Measurements from ENCODE around the gene CCDC158. TPM values are rescaled to one million over a fixed set of nuclear protein-coding genes. Genes with fewer than 3 reads are reported as not detected.

Gene CCDC158
- total and polyA plus RNA-seq, 2 of the 4 experiments (the other 2 are of a cell fraction), result not detected

DNA sequence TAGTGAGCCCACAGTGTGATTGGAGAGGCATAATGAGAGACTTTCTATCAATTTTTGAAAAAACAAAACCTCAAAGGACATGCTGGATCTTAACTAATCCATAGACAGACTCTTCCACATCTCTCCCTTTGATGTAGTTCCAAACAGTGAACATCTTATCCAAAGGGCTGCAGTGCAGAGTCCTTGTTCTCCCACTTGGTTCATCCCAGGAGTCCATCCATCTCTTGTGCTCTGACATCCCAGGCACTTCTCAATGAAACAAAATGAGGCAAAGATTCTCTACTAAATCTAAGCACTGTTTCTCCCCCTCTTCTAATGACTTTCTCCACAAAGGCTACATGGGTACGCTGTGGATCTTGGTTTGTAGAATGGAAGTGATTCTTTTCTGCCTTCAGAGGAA, 22.4 kb upstream of the CCDC158 start:
- no peak overlapping the region for H4K91ac ChIP-seq (ENCODE audit: insufficient read depth, low read depth, low read length)
- no peaks in the 10 kb centered on the region for H3K79me1 ChIP-seq (ENCODE audit: low read depth in 1 of 2, low read length in 2 of 2)
- H2BK120ac ChIP-seq (ENCODE audit: low read depth, low read length), result no peak overlapping the region
- H2AK9ac ChIP-seq (replicated peaks; ENCODE audit: low read depth, low read length, poor library complexity), result no peak overlapping the region
- no peak overlapping the region for H2BK5ac ChIP-seq (ENCODE audit: low read depth, low read length, poor library complexity, severe bottlenecking)
- ChIA-PET CTCF (interaction anchor here (0.6 kb wide), 1 partner anchor 575 kb away, joined by 6 read pairs; no protein-coding TSS in a partner anchor), POLR2A (ENCODE audit: unreplicated experiment) (interaction anchor here (0.6 kb wide), 1 partner anchor 597 kb away, joined by 3 read pairs; no protein-coding TSS in a partner anchor)
- no peak overlapping the region for H3K9ac ChIP-seq (ENCODE audit: low read depth, low read length)
- no peak for ATAC-seq (ENCODE audit: low read depth)
- no peak overlapping the region for H3K23ac ChIP-seq (ENCODE audit: low read depth, low read length)
- no TSS peak for BruUV-seq (replicated peaks)
- H3K27me3 ChIP-seq (ENCODE audit: control insufficient read depth, insufficient read depth, low read length), result peaks cover 18% of the 10 kb centered on the region
- H3K56ac ChIP-seq (ENCODE audit: extremely low read depth, insufficient read depth, low read length), result no peak overlapping the region
- no peak overlapping the region for H3K27ac ChIP-seq (ENCODE audit: insufficient read depth, low read length)
- dilution Hi-C loops (cut with HindIII; ENCODE audit: low sequenced_read_pairs, unreplicated experiment), result no loop called here
- H4K20me1 ChIP-seq (ENCODE audit: insufficient read depth, low read length), result no peaks in the 10 kb centered on the region
- WGBS, 2 experiments (ENCODE audit: extremely low coverage in 2 of 2, insufficient read length in 1 of 2), result no CpG with 5 or more reads among the region's 1 CpG
- H2AK5ac ChIP-seq (ENCODE audit: low read depth, low read length), result no peak overlapping the region
- no peaks in the 10 kb centered on the region for H3K9me1 ChIP-seq (ENCODE audit: insufficient read depth, low read length)
- intact Hi-C loops (cut with micrococcal nuclease), result no loop called here
- in situ Hi-C loops (cut with MboI; ENCODE audit: low sequenced_read_pairs), result loop anchor here (25.0 kb wide), 1 partner anchor 769 kb away; no protein-coding TSS in a partner anchor
- H2BK15ac ChIP-seq (ENCODE audit: low read depth, low read length), result no peak overlapping the region
- no peak overlapping the region for H3K4me3 ChIP-seq (ENCODE audit: insufficient read depth, low read depth, low read length)
- peaks cover 4% of the 10 kb centered on the region for H3K9me3 ChIP-seq (ENCODE audit: control insufficient read depth, insufficient read depth, low read length)
- no peak for DNase-seq
- no peak overlapping the region for H2BK20ac ChIP-seq (ENCODE audit: low read depth, low read length)
- TF ChIP-seq, protein P1, sequence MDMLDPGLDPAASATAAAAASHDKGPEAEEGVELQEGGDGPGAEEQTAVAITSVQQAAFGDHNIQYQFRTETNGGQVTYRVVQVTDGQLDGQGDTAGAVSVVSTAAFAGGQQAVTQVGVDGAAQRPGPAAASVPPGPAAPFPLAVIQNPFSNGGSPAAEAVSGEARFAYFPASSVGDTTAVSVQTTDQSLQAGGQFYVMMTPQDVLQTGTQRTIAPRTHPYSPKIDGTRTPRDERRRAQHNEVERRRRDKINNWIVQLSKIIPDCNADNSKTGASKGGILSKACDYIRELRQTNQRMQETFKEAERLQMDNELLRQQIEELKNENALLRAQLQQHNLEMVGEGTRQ (IDR thresholded peaks at IDR 0.05; ENCODE audit: low read depth, low read length), result no peak
- TF ChIP-seq MAZ (IDR thresholded peaks at IDR 0.05; ENCODE audit: borderline replicate concordance, low read depth, low read length) (no peak), NFE2L2 (IDR thresholded peaks at IDR 0.05; ENCODE audit: low read depth, low read length) (no peak), RCOR1 (IDR thresholded peaks at IDR 0.05; ENCODE audit: insufficient replicate concordance, low read length) (no peak), FOS (IDR thresholded peaks at IDR 0.05; ENCODE audit: low read depth, low read length) (no peak), RFX5 (IDR thresholded peaks at IDR 0.05; ENCODE audit: low read depth, low read length) (no peak), CEBPB (IDR thresholded peaks at IDR 0.05; ENCODE audit: low read depth, low read length) (no peak), BHLHE40 (IDR thresholded peaks at IDR 0.05; ENCODE audit: low read depth, low read length) (no peak), RAD21 (IDR thresholded peaks at IDR 0.05; ENCODE audit: low read length) (no peak), ELK1 (IDR thresholded peaks at IDR 0.05; ENCODE audit: borderline replicate concordance, low read depth, low read length) (no peak), MXI1 (IDR thresholded peaks at IDR 0.05; ENCODE audit: borderline replicate concordance, low read depth, low read length) (no peak), MAFK (IDR thresholded peaks at IDR 0.05; ENCODE audit: low read depth, low read length) (no peak)
- TF ChIP-seq, protein P2, sequence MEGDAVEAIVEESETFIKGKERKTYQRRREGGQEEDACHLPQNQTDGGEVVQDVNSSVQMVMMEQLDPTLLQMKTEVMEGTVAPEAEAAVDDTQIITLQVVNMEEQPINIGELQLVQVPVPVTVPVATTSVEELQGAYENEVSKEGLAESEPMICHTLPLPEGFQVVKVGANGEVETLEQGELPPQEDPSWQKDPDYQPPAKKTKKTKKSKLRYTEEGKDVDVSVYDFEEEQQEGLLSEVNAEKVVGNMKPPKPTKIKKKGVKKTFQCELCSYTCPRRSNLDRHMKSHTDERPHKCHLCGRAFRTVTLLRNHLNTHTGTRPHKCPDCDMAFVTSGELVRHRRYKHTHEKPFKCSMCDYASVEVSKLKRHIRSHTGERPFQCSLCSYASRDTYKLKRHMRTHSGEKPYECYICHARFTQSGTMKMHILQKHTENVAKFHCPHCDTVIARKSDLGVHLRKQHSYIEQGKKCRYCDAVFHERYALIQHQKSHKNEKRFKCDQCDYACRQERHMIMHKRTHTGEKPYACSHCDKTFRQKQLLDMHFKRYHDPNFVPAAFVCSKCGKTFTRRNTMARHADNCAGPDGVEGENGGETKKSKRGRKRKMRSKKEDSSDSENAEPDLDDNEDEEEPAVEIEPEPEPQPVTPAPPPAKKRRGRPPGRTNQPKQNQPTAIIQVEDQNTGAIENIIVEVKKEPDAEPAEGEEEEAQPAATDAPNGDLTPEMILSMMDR (conservative IDR thresholded peaks at IDR 0.05; ENCODE audit: low read depth, low read length), result no peak
- H2AFZ ChIP-seq (replicated peaks; ENCODE audit: low read length, poor library complexity), result no peak overlapping the region
- no peak overlapping the region for H3K4me2 ChIP-seq (ENCODE audit: low read depth, low read length)
- no peak overlapping the region for H3K4ac ChIP-seq (ENCODE audit: low read depth, low read length)
- H4K5ac ChIP-seq (ENCODE audit: low read depth, low read length), result no peak overlapping the region
- no peak overlapping the region for H4K8ac ChIP-seq (ENCODE audit: low read depth in 2 of 2, low read length in 2 of 2)
- H3K14ac ChIP-seq (replicated peaks; ENCODE audit: low read depth, low read length), result no peak overlapping the region
- H3K18ac ChIP-seq (ENCODE audit: low read depth, low read length), result no peak overlapping the region
- no peaks in the 10 kb centered on the region for H3K4me1 ChIP-seq (ENCODE audit: control insufficient read depth, insufficient read depth, low read length)
- no peaks in the 10 kb centered on the region for H3K36me3 ChIP-seq (ENCODE audit: control insufficient read depth, insufficient read depth, low read length)
